MM.1S (cell line): ENCODE data around the gene LAG3.

Experiments
- EZH2 ChIP-seq: fragments of 300-600 bp; sonication (generic); optimal IDR thresholded peaks from 2 replicates; pipeline ENCODE3; 2017; ENCODE audit warnings: low read depth, mild to moderate bottlenecking, antibody characterized with exemption, low read length, mixed read lengths
- TF ChIP-seq, protein P1 (sequence below): fragments of 300-600 bp; sonication (generic); IDR thresholded peaks from 2 replicates; pipeline ENCODE4 v1.5.1; 2016; ENCODE audit warnings: antibody characterized with exemption, low read length, mixed read lengths

DNA sequence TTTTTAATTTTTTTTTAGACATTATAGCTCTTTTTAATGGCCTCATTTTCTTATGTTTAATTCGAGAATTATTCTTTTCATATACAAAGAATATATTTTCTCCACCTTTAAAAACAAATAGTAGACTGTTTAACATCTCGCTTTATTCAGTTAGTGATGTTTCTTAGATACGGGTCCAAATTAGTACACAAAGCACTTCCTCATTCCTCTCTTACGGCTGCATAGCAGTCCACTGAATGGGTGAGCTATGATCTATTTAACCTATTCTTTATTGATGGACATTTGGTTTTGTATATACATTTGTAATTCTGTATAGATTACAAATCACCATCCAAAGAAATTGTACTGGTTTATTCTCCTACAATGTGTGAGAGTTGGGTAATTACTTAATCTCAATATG, 41.0 kb downstream of the LAG3 start:
- no peak for TF ChIP-seq EZH2
- TF ChIP-seq, protein P1, sequence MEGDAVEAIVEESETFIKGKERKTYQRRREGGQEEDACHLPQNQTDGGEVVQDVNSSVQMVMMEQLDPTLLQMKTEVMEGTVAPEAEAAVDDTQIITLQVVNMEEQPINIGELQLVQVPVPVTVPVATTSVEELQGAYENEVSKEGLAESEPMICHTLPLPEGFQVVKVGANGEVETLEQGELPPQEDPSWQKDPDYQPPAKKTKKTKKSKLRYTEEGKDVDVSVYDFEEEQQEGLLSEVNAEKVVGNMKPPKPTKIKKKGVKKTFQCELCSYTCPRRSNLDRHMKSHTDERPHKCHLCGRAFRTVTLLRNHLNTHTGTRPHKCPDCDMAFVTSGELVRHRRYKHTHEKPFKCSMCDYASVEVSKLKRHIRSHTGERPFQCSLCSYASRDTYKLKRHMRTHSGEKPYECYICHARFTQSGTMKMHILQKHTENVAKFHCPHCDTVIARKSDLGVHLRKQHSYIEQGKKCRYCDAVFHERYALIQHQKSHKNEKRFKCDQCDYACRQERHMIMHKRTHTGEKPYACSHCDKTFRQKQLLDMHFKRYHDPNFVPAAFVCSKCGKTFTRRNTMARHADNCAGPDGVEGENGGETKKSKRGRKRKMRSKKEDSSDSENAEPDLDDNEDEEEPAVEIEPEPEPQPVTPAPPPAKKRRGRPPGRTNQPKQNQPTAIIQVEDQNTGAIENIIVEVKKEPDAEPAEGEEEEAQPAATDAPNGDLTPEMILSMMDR: no peak
